ENCODE measurements around the gene ZSCAN12. TPM values are rescaled to one million over a fixed set of nuclear protein-coding genes. Genes with fewer than 3 reads are reported as not detected.
A peak's percentile ranks its signal among the peaks of the same experiment; 100 is the strongest.
"Not testable (repeated sequence)": the region's sequence is repeated elsewhere in the genome, so short reads cannot be mapped to it uniquely, and the experiment has no call there.

The ZSCAN12 gene
- total RNA-seq, 2 experiments from 2014 or later: 4.1 to 4.4 TPM

GRCh38 chr6:28424163-28424562 lies 24.6 kb upstream of the ZSCAN12 start:
- Mint-ChIP-seq H3K9me3 (no peaks in the 10 kb centered on the region), H3K36me3 (no peaks in the 10 kb centered on the region), H3K27me3 (peaks cover 27% of the 10 kb centered on the region), H3K4me3 (no peak overlapping the region), H3K27ac (no peak overlapping the region), H3K4me1 (ENCODE audit: low read depth) (peaks cover 12% of the 10 kb centered on the region)
- POLR2A ChIA-PET: no interaction called here
- intact Hi-C loops (cut with micrococcal nuclease): no loop called here
- CTCF ChIA-PET: no interaction called here
- DNase-seq: no peak

- H3K4me3 Mint-ChIP-seq: no peak overlapping the region
- ChIA-PET POLR2A (no interaction called here), CTCF (no interaction called here)
- intact Hi-C loops (cut with micrococcal nuclease): no loop called here
- no peak overlapping the region for H3K27ac Mint-ChIP-seq
- H3K36me3 Mint-ChIP-seq: no peaks in the 10 kb centered on the region
- no peak for DNase-seq
- peaks cover 23% of the 10 kb centered on the region for H3K27me3 Mint-ChIP-seq
- H3K4me1 Mint-ChIP-seq (ENCODE audit: low read depth): peaks cover 12% of the 10 kb centered on the region
- H3K9me3 Mint-ChIP-seq: no peaks in the 10 kb centered on the region
Observed at GRCh38 chr6:28423546-28423945, 24.0 kb upstream of the ZSCAN12 start.

GRCh38 chr6:28413681-28414080 lies 14.1 kb upstream of the ZSCAN12 start:
- Mint-ChIP-seq H3K9me3 (no peaks in the 10 kb centered on the region), H3K27me3 (peaks cover 16% of the 10 kb centered on the region), H3K36me3 (no peaks in the 10 kb centered on the region), H3K4me1 (ENCODE audit: low read depth) (peaks cover 2% of the 10 kb centered on the region), H3K27ac (no peak overlapping the region), H3K4me3 (no peak overlapping the region)
- no peak for DNase-seq
- ChIA-PET POLR2A (no interaction called here), CTCF (no interaction called here)
- intact Hi-C loops (cut with micrococcal nuclease): no loop called here

GRCh38 chr6:28410767-28411166 lies 11.2 kb upstream of the ZSCAN12 start:
- POLR2A ChIA-PET: no interaction called here
- H3K4me3 Mint-ChIP-seq: no peak overlapping the region
- no peaks in the 10 kb centered on the region for H3K9me3 Mint-ChIP-seq
- no peak overlapping the region for H3K27ac Mint-ChIP-seq
- intact Hi-C loops (cut with micrococcal nuclease): no loop called here
- H3K4me1 Mint-ChIP-seq (ENCODE audit: low read depth): peaks cover 10% of the 10 kb centered on the region
- CTCF ChIA-PET: no interaction called here
- no peak for DNase-seq
- no peaks in the 10 kb centered on the region for H3K36me3 Mint-ChIP-seq
- H3K27me3 Mint-ChIP-seq: peaks cover 23% of the 10 kb centered on the region

GRCh38 chr6:28408076-28408802 lies 8.7 kb upstream of the ZSCAN12 start:
- H3K9me3 Mint-ChIP-seq: peaks cover 2% of the 10 kb centered on the region
- intact Hi-C loops (cut with micrococcal nuclease): loop anchor here (1.0 kb wide), 1 partner anchor 18 kb away; no protein-coding TSS in a partner anchor
- peak overlapping the region; percentile 31 for H3K27ac Mint-ChIP-seq
- H3K36me3 Mint-ChIP-seq: no peaks in the 10 kb centered on the region
- H3K4me1 Mint-ChIP-seq (ENCODE audit: low read depth): peaks cover 10% of the 10 kb centered on the region
- peaks cover 34% of the 10 kb centered on the region for H3K27me3 Mint-ChIP-seq
- no peak overlapping the region for H3K4me3 Mint-ChIP-seq
- peak; percentile 13 for DNase-seq
- ChIA-PET POLR2A (no interaction called here), CTCF (no interaction called here)

- ChIA-PET CTCF (no interaction called here), POLR2A (no interaction called here)
- peaks cover 36% of the 10 kb centered on the region for H3K27me3 Mint-ChIP-seq
- H3K9me3 Mint-ChIP-seq: peaks cover 2% of the 10 kb centered on the region
- H3K36me3 Mint-ChIP-seq: no peaks in the 10 kb centered on the region
- DNase-seq: no peak
- intact Hi-C loops (cut with micrococcal nuclease): no loop called here
- no peak overlapping the region for H3K4me3 Mint-ChIP-seq
- peaks cover 10% of the 10 kb centered on the region for H3K4me1 Mint-ChIP-seq (ENCODE audit: low read depth)
- H3K27ac Mint-ChIP-seq: no peak overlapping the region
Observed at GRCh38 chr6:28407401-28407800, 7.9 kb upstream of the ZSCAN12 start.

GRCh38 chr6:28403923-28404322 lies 4.4 kb upstream of the ZSCAN12 start:
- H3K36me3 Mint-ChIP-seq; H3K27ac Mint-ChIP-seq; intact Hi-C loops (cut with micrococcal nuclease); POLR2A ChIA-PET; CTCF ChIA-PET; H3K4me3 Mint-ChIP-seq; DNase-seq; H3K9me3 Mint-ChIP-seq: not testable (repeated sequence)
- peaks cover 13% of the 10 kb centered on the region for H3K4me1 Mint-ChIP-seq (ENCODE audit: low read depth)
- peaks cover 33% of the 10 kb centered on the region for H3K27me3 Mint-ChIP-seq

- intact Hi-C loops (cut with micrococcal nuclease): no loop called here
- H3K4me3 Mint-ChIP-seq: no peak overlapping the region
- H3K27ac Mint-ChIP-seq: no peak overlapping the region
- POLR2A ChIA-PET: interaction anchor here (0.6 kb wide), 1 partner anchor 34 kb away, joined by 3 read pairs; no protein-coding TSS in a partner anchor
- H3K4me1 Mint-ChIP-seq (ENCODE audit: low read depth): peaks cover 14% of the 10 kb centered on the region
- H3K36me3 Mint-ChIP-seq: peaks cover 13% of the 10 kb centered on the region
- CTCF ChIA-PET: interaction anchor here (0.7 to 1.0 kb wide), 2 partner anchors 46 to 142 kb away, joined by 3 read pairs; no protein-coding TSS in a partner anchor
- H3K27me3 Mint-ChIP-seq: peaks cover 33% of the 10 kb centered on the region
- DNase-seq: no peak
- H3K9me3 Mint-ChIP-seq: peaks cover 2% of the 10 kb centered on the region
Observed at GRCh38 chr6:28402197-28402596, 2.6 kb upstream of the ZSCAN12 start.

- DNase-seq: no peak
- ChIA-PET CTCF (no interaction called here), POLR2A (no interaction called here)
- Mint-ChIP-seq H3K36me3 (peaks cover 22% of the 10 kb centered on the region), H3K27me3 (peaks cover 30% of the 10 kb centered on the region), H3K4me1 (ENCODE audit: low read depth) (peaks cover 24% of the 10 kb centered on the region), H3K27ac (no peak overlapping the region), H3K9me3 (peaks cover 2% of the 10 kb centered on the region), H3K4me3 (no peak overlapping the region)
- intact Hi-C loops (cut with micrococcal nuclease): no loop called here
Observed at GRCh38 chr6:28401172-28401571, 1.6 kb upstream of the ZSCAN12 start.

- Mint-ChIP-seq H3K27ac (peak overlapping the region; percentile 84), H3K27me3 (peaks cover 26% of the 10 kb centered on the region), H3K4me1 (ENCODE audit: low read depth) (peaks cover 29% of the 10 kb centered on the region), H3K36me3 (peaks cover 25% of the 10 kb centered on the region), H3K4me3 (peak overlapping the region; percentile 85), H3K9me3 (peaks cover 2% of the 10 kb centered on the region)
- CTCF ChIA-PET: no interaction called here
- intact Hi-C loops (cut with micrococcal nuclease): no loop called here
- POLR2A ChIA-PET: no interaction called here
- DNase-seq: no peak
Observed at GRCh38 chr6:28400122-28400451, 540 bp upstream of the ZSCAN12 start.

- H3K27me3 Mint-ChIP-seq: peaks cover under 1% of the 10 kb centered on the region
- intact Hi-C loops (cut with micrococcal nuclease): loop anchor here (5.0 kb wide), 3 partner anchors 91 to 146 kb away; partner anchors contain the start of gene ZSCAN26
- H3K36me3 Mint-ChIP-seq: peaks cover 50% of the 10 kb centered on the region
- no peak overlapping the region for H3K27ac Mint-ChIP-seq
- ChIA-PET POLR2A (no interaction called here), CTCF (no interaction called here)
- peaks cover 33% of the 10 kb centered on the region for H3K4me1 Mint-ChIP-seq (ENCODE audit: low read depth)
- no peak overlapping the region for H3K4me3 Mint-ChIP-seq
- no peak for DNase-seq
- no peaks in the 10 kb centered on the region for H3K9me3 Mint-ChIP-seq
Observed at GRCh38 chr6:28395918-28396317, 3.6 kb downstream of the ZSCAN12 start.

GRCh38 chr6:28393912-28394662 lies 5.5 kb downstream of the ZSCAN12 start:
- ChIA-PET POLR2A (no interaction called here), CTCF (no interaction called here)
- Mint-ChIP-seq H3K27me3 (no peaks in the 10 kb centered on the region), H3K36me3 (peaks cover 65% of the 10 kb centered on the region), H3K4me1 (ENCODE audit: low read depth) (peaks cover 30% of the 10 kb centered on the region), H3K4me3 (no peak overlapping the region), H3K9me3 (no peaks in the 10 kb centered on the region), H3K27ac (no peak overlapping the region)
- intact Hi-C loops (cut with micrococcal nuclease): loop anchor here (1.0 kb wide), 1 partner anchor 290 kb away; no protein-coding TSS in a partner anchor
- DNase-seq: no peak

GRCh38 chr6:28390688-28391087 lies 8.9 kb downstream of the ZSCAN12 start:
- no peaks in the 10 kb centered on the region for H3K27me3 Mint-ChIP-seq
- no peaks in the 10 kb centered on the region for H3K9me3 Mint-ChIP-seq
- intact Hi-C loops (cut with micrococcal nuclease): no loop called here
- H3K27ac Mint-ChIP-seq: no peak overlapping the region
- peaks cover 8% of the 10 kb centered on the region for H3K4me1 Mint-ChIP-seq (ENCODE audit: low read depth)
- no peak overlapping the region for H3K4me3 Mint-ChIP-seq
- POLR2A ChIA-PET: no interaction called here
- no peak for DNase-seq
- peaks cover 65% of the 10 kb centered on the region for H3K36me3 Mint-ChIP-seq
- CTCF ChIA-PET: no interaction called here
